D721Med (cell line): ENCODE results near the gene RASSF1.

Source experiments
- DNase-seq: peaks from one replicate; pipeline ENCODE4 v3.0.0; 2011; ENCODE audit warnings: low spot score; ENCODE audit not compliant: insufficient read length
- FAIRE-seq: peaks from 2 replicates; lab custom pipeline; 2011; peaks lifted over from hg19 to GRCh38; lab: Jason Lieb, UNC
- TF ChIP-seq, protein P1 (sequence below): IDR thresholded peaks from 2 replicates; pipeline ENCODE4 v1.5.1; 2012; ENCODE audit warnings: mild to moderate bottlenecking, control low read depth; ENCODE audit not compliant: insufficient read depth; ENCODE audit errors: missing control alignments

RASSF1 gene

GRCh38 chr3:50382722-50383121 lies 42.1 kb upstream of the RASSF1 start:
- DNase-seq (no peak), FAIRE-seq (no peak)
- TF ChIP-seq, protein P1, sequence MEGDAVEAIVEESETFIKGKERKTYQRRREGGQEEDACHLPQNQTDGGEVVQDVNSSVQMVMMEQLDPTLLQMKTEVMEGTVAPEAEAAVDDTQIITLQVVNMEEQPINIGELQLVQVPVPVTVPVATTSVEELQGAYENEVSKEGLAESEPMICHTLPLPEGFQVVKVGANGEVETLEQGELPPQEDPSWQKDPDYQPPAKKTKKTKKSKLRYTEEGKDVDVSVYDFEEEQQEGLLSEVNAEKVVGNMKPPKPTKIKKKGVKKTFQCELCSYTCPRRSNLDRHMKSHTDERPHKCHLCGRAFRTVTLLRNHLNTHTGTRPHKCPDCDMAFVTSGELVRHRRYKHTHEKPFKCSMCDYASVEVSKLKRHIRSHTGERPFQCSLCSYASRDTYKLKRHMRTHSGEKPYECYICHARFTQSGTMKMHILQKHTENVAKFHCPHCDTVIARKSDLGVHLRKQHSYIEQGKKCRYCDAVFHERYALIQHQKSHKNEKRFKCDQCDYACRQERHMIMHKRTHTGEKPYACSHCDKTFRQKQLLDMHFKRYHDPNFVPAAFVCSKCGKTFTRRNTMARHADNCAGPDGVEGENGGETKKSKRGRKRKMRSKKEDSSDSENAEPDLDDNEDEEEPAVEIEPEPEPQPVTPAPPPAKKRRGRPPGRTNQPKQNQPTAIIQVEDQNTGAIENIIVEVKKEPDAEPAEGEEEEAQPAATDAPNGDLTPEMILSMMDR: no peak

- FAIRE-seq: no peak
- DNase-seq: peak; percentile 60
- TF ChIP-seq, protein P1: no peak
These were observed 40.7 kb upstream of the RASSF1 start for GRCh38 chr3:50381383-50381782.

- TF ChIP-seq, protein P1: no peak
- no peak for FAIRE-seq
- no peak for DNase-seq
These were observed 39.9 kb upstream of the RASSF1 start for GRCh38 chr3:50380405-50381085.

- DNase-seq (no peak), FAIRE-seq (no peak)
- TF ChIP-seq, protein P1: no peak
These were observed 38.1 kb upstream of the RASSF1 start for GRCh38 chr3:50378757-50379156.

GRCh38 chr3:50378024-50378423 lies 37.4 kb upstream of the RASSF1 start:
- FAIRE-seq: no peak
- TF ChIP-seq, protein P1: no peak
- no peak for DNase-seq

- TF ChIP-seq, protein P1: peak; percentile 9
- FAIRE-seq: no peak
- no peak for DNase-seq
These were observed 34.8 kb upstream of the RASSF1 start for GRCh38 chr3:50375258-50375931.
